Measurements from ENCODE around the gene RPS3.
"Not testable (repeated sequence)": the region's sequence is repeated elsewhere in the genome, so short reads cannot be mapped to it uniquely, and the experiment has no call there.

RPS3 gene

GRCh38 chr11:75394085-75394840, 5.1 kb upstream of the RPS3 start:
- no peaks in the 10 kb centered on the region for H3K36me3 ChIP-seq (ENCODE audit: control insufficient read depth, insufficient read depth, low read length)
- no peaks in the 10 kb centered on the region for H3K4me1 ChIP-seq (ENCODE audit: control insufficient read depth, insufficient read depth, low read length)
- 81 to 82% methylated on average over 8 of the region's 8 CpGs for WGBS, 2 experiments
- H3K27me3 ChIP-seq (ENCODE audit: control insufficient read depth, insufficient read depth, low read length, poor library complexity, severe bottlenecking) = no peaks in the 10 kb centered on the region
- no peaks in the 10 kb centered on the region for H3K9me3 ChIP-seq (ENCODE audit: control insufficient read depth, low read length)
- no peak overlapping the region for H3K4me3 ChIP-seq (ENCODE audit: insufficient read depth, low read depth, low read length)
- H3K27ac ChIP-seq (ENCODE audit: insufficient read depth, low read depth, low read length, poor library complexity, severe bottlenecking) = no peak overlapping the region

DNA sequence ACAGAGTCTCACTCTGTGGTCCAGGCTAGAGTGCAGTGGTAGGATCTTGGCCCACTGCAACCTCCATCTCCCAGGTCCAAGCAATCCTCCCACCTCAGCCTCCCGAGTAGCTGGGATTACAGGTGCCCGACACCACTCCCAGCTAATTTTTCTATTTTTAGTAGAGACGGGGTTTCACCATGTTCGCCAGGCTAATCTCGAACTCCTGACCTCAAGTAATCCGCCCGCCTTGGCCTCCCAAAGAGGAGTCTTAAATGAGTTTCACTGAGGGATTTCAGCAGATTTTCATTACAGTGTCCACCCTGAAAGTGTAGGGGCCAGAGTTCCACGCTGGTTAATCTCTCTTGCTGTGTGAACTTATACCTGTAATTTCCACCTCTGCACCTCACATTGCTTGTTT, 412 bp upstream of the RPS3 start:
- Histone ChIP-seq H3K4me1 (ENCODE audit: control insufficient read depth, insufficient read depth, low read length) (peaks cover 18% of the 10 kb centered on the region), H3K4me3 (ENCODE audit: insufficient read depth, low read depth, low read length) (no peak overlapping the region), H3K36me3 (ENCODE audit: control insufficient read depth, insufficient read depth, low read length) (peaks cover 24% of the 10 kb centered on the region), H3K27me3 (ENCODE audit: control insufficient read depth, insufficient read depth, low read length, poor library complexity, severe bottlenecking) (no peaks in the 10 kb centered on the region), H3K9me3 (ENCODE audit: control insufficient read depth, low read length) (no peaks in the 10 kb centered on the region), H3K27ac (ENCODE audit: insufficient read depth, low read depth, low read length, poor library complexity, severe bottlenecking) (no peak overlapping the region)
- WGBS, 2 experiments = 81 to 85% methylated on average over 8 of the region's 8 CpGs

DNA sequence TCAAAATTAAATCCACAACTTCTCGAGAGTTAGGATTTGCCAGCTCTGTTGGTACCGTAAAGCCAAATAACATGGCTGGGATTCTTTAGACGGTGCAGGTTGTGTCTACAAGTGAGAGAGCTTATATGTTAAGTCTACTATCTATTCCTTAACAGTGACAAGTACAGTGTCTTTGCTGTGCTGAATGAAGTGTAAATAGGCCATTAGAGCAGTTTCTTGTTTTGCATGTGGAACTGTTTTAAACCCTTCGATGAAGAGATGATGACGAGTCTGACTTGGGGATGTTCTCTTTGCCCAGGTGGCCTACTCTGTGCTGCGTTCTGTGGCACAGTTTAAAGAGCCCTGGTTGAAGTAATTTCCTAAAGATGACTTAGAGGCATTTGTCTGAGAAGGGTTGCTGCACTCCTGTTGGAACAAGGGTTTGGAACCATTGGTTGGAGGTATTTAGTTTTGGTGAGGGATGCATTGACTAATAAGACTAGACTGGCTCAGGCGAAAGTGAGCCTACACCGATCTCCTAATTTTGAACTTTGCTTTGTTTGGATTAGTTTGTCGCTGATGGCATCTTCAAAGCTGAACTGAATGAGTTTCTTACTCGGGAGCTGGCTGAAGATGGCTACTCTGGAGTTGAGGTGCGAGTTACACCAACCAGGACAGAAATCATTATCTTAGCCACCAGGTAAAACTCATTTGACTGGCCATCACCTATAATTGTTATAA, 988 bp downstream of the RPS3 start:
- Histone ChIP-seq H3K27me3 (ENCODE audit: control insufficient read depth, insufficient read depth, low read length, poor library complexity, severe bottlenecking) (no peaks in the 10 kb centered on the region), H3K36me3 (ENCODE audit: control insufficient read depth, insufficient read depth, low read length) (peaks cover 38% of the 10 kb centered on the region), H3K9me3 (ENCODE audit: control insufficient read depth, low read length) (no peaks in the 10 kb centered on the region), H3K27ac (ENCODE audit: insufficient read depth, low read depth, low read length, poor library complexity, severe bottlenecking) (peak overlapping the region; percentile 96), H3K4me1 (ENCODE audit: control insufficient read depth, insufficient read depth, low read length) (peaks cover 18% of the 10 kb centered on the region), H3K4me3 (ENCODE audit: insufficient read depth, low read depth, low read length) (peak overlapping the region; percentile 91)
- WGBS, 2 experiments = 0 to 2% methylated on average over 10 to 11 of the region's 11 CpGs

DNA sequence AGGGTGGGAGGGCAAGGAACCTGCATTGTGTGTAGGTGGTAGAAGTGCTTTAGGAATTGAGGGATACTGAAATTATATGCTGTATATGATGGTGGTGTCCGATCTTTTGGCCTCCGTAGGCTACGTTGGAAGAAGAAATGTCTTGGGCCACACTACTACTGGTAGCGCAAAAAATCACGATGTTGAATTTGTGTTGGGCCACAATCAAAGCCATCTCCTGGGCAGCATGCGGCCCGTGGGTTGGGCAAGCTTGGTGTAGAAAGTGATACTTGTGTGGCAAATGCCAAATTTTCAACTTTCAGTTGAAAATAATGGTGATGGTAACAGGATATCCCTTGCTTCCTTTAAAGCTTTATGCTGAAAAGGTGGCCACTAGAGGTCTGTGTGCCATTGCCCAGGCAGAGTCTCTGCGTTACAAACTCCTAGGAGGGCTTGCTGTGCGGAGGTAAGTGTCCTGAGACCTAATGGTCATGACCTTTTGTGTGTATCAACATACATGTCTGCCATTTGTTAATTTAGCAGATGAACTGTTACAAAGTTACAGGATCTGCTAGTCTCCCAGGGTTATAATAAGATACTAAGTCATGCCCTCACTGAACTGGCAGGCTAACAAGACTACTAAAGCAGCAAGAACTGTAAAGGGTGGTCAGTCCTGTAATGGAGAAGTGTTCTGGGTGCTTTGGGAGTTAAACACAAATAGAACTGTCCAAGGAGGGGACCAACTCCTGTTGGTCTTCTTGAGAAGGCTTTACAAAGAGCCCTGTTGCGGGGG, 2.9 kb downstream of the RPS3 start:
- H3K9me3 ChIP-seq (ENCODE audit: control insufficient read depth, low read length) = no peaks in the 10 kb centered on the region
- WGBS, 2 experiments = 95 to 96% methylated on average over 10 of the region's 10 CpGs
- H3K36me3 ChIP-seq (ENCODE audit: control insufficient read depth, insufficient read depth, low read length) = peaks cover 51% of the 10 kb centered on the region
- H3K4me3 ChIP-seq (ENCODE audit: insufficient read depth, low read depth, low read length) = peak overlapping the region; percentile 91
- H3K27me3 ChIP-seq (ENCODE audit: control insufficient read depth, insufficient read depth, low read length, poor library complexity, severe bottlenecking) = no peaks in the 10 kb centered on the region
- H3K4me1 ChIP-seq (ENCODE audit: control insufficient read depth, insufficient read depth, low read length) = peaks cover 18% of the 10 kb centered on the region
- no peak overlapping the region for H3K27ac ChIP-seq (ENCODE audit: insufficient read depth, low read depth, low read length, poor library complexity, severe bottlenecking)

DNA sequence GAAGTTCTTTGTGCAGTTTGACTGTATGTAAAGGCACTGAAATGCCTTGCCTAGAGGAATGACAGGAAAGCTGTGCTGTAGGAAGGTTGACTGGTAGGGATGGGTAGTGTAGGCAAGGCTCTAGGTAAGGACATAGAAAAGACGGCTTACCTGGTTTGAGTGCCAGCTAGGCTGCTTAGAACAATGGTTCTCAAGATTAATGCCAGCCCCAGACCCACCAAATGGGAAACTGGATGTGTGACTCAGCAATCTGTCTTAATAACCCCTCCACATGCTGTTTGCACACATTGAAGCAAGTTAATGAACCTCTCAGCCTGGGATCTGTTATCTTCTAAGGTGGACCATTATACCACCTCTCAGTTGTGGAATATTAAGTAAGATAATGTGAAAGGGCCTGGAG, 3.7 kb downstream of the RPS3 start:
- H3K36me3 ChIP-seq (ENCODE audit: control insufficient read depth, insufficient read depth, low read length) = peaks cover 54% of the 10 kb centered on the region
- 90 to 91% methylated on average over 1 of the region's 1 CpG for WGBS, 2 experiments

GRCh38 chr11:75403983-75404658, 4.8 kb downstream of the RPS3 start:
- WGBS, 2 experiments = 97% methylated on average over 15 of the region's 15 CpGs
- Histone ChIP-seq H3K4me3 (ENCODE audit: insufficient read depth, low read depth, low read length) (no peak overlapping the region), H3K36me3 (ENCODE audit: control insufficient read depth, insufficient read depth, low read length) (peaks cover 56% of the 10 kb centered on the region), H3K4me1 (ENCODE audit: control insufficient read depth, insufficient read depth, low read length) (peaks cover 18% of the 10 kb centered on the region), H3K27ac (ENCODE audit: insufficient read depth, low read depth, low read length, poor library complexity, severe bottlenecking) (no peak overlapping the region), H3K9me3 (ENCODE audit: control insufficient read depth, low read length) (no peaks in the 10 kb centered on the region), H3K27me3 (ENCODE audit: control insufficient read depth, insufficient read depth, low read length, poor library complexity, severe bottlenecking) (no peaks in the 10 kb centered on the region)

More for the DNA sequence above, 3.7 kb downstream of the RPS3 start:
- H3K9me3 ChIP-seq (ENCODE audit: control insufficient read depth, low read length) = no peaks in the 10 kb centered on the region
- peaks cover 18% of the 10 kb centered on the region for H3K4me1 ChIP-seq (ENCODE audit: control insufficient read depth, insufficient read depth, low read length)
- H3K27me3 ChIP-seq (ENCODE audit: control insufficient read depth, insufficient read depth, low read length, poor library complexity, severe bottlenecking) = no peaks in the 10 kb centered on the region
- H3K27ac ChIP-seq (ENCODE audit: insufficient read depth, low read depth, low read length, poor library complexity, severe bottlenecking) = no peak overlapping the region
- H3K4me3 ChIP-seq (ENCODE audit: insufficient read depth, low read depth, low read length) = no peak overlapping the region

- peaks cover 56% of the 10 kb centered on the region for H3K36me3 ChIP-seq (ENCODE audit: control insufficient read depth, insufficient read depth, low read length)
- 67% methylated on average over 1 of the region's 1 CpG; no CpG with 5 or more reads in 1 of the 2 experiments for WGBS, 2 experiments
- H3K9me3 ChIP-seq (ENCODE audit: control insufficient read depth, low read length) = no peaks in the 10 kb centered on the region
- no peaks in the 10 kb centered on the region for H3K27me3 ChIP-seq (ENCODE audit: control insufficient read depth, insufficient read depth, low read length, poor library complexity, severe bottlenecking)
- H3K4me3 ChIP-seq (ENCODE audit: insufficient read depth, low read depth, low read length) = no peak overlapping the region
- peaks cover 17% of the 10 kb centered on the region for H3K4me1 ChIP-seq (ENCODE audit: control insufficient read depth, insufficient read depth, low read length)
- H3K27ac ChIP-seq (ENCODE audit: insufficient read depth, low read depth, low read length, poor library complexity, severe bottlenecking) = no peak overlapping the region
Observed at GRCh38 chr11:75406338-75406777, 7.0 kb downstream of the RPS3 start.

DNA sequence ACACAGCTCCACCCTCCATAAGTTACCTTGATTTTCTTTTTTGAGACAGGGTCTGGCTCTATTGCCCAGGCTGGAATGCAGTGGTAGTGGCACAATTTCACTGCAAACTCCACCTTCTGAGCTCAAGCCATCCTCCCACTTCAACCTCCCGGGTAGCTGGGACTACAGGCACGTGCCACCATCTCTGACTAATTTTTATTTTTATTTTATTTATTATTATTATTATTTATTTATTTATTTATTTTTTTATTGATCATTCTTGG, 9.6 kb downstream of the RPS3 start:
- 80% methylated on average over 1 of the region's 2 CpGs; no CpG with 5 or more reads in 1 of the 2 experiments for WGBS, 2 experiments
- H3K27me3 ChIP-seq (ENCODE audit: control insufficient read depth, insufficient read depth, low read length, poor library complexity, severe bottlenecking) = no peaks in the 10 kb centered on the region

GRCh38 chr11:75409971-75410370, 10.7 kb downstream of the RPS3 start:
- H3K4me1 ChIP-seq (ENCODE audit: control insufficient read depth, insufficient read depth, low read length); H3K9me3 ChIP-seq (ENCODE audit: control insufficient read depth, low read length); H3K27me3 ChIP-seq (ENCODE audit: control insufficient read depth, insufficient read depth, low read length, poor library complexity, severe bottlenecking); H3K4me3 ChIP-seq (ENCODE audit: insufficient read depth, low read depth, low read length); H3K27ac ChIP-seq (ENCODE audit: insufficient read depth, low read depth, low read length, poor library complexity, severe bottlenecking): not testable (repeated sequence)
- 95 to 99% methylated on average over 20 to 26 of the region's 33 CpGs for WGBS, 2 experiments
- H3K36me3 ChIP-seq (ENCODE audit: control insufficient read depth, insufficient read depth, low read length) = peaks cover 42% of the 10 kb centered on the region

More for the DNA sequence above, 9.6 kb downstream of the RPS3 start:
- Histone ChIP-seq H3K36me3 (ENCODE audit: control insufficient read depth, insufficient read depth, low read length) (peaks cover 51% of the 10 kb centered on the region), H3K4me3 (ENCODE audit: insufficient read depth, low read depth, low read length) (no peak overlapping the region), H3K27ac (ENCODE audit: insufficient read depth, low read depth, low read length, poor library complexity, severe bottlenecking) (no peak overlapping the region), H3K4me1 (ENCODE audit: control insufficient read depth, insufficient read depth, low read length) (no peaks in the 10 kb centered on the region), H3K9me3 (ENCODE audit: control insufficient read depth, low read length) (no peaks in the 10 kb centered on the region)

All from ectodermal cell (in vitro differentiated cells).